ENCODE data around the gene UNC5B.
A peak's percentile ranks its signal among the peaks of the same experiment; 100 is the strongest.
"Not testable (repeated sequence)": the region's sequence is repeated elsewhere in the genome, so short reads cannot be mapped to it uniquely, and the experiment has no call there.

UNC5B gene

GRCh38 chr10:71269301-71270288, 57.2 kb downstream of the UNC5B start:
- DNase-seq, result peak; percentile 54
- Mint-ChIP-seq H3K27me3 (ENCODE audit: low read depth, poor library complexity) (peaks cover 5% of the 10 kb centered on the region), H3K4me3 (peak overlapping the region; percentile 52), H3K27ac (no peak overlapping the region), H3K4me1 (peaks cover 78% of the 10 kb centered on the region), H3K9me3 (no peaks in the 10 kb centered on the region), H3K36me3 (ENCODE audit: low read depth) (no peaks in the 10 kb centered on the region)
- TF ChIP-seq CTCF (IDR thresholded peaks at IDR 0.05), result no peak

- H3K27me3 Mint-ChIP-seq (ENCODE audit: low read depth, poor library complexity), result peaks cover 5% of the 10 kb centered on the region
- TF ChIP-seq CTCF (IDR thresholded peaks at IDR 0.05), result peak; percentile 48
- peaks cover 84% of the 10 kb centered on the region for H3K4me1 Mint-ChIP-seq
- no peaks in the 10 kb centered on the region for H3K9me3 Mint-ChIP-seq
- DNase-seq, result peak; percentile 63
- H3K4me3 Mint-ChIP-seq, result peak overlapping the region; percentile 8
- no peaks in the 10 kb centered on the region for H3K36me3 Mint-ChIP-seq (ENCODE audit: low read depth)
- peak overlapping the region; percentile 40 for H3K27ac Mint-ChIP-seq
These were observed 58.2 kb downstream of the UNC5B start for GRCh38 chr10:71270301-71271220.

GRCh38 chr10:71271662-71272055, 59.3 kb downstream of the UNC5B start:
- Mint-ChIP-seq H3K4me1 (peaks cover 73% of the 10 kb centered on the region), H3K4me3 (no peak overlapping the region), H3K27ac (peak overlapping the region; percentile 61), H3K27me3 (ENCODE audit: low read depth, poor library complexity) (peaks cover 2% of the 10 kb centered on the region), H3K9me3 (no peaks in the 10 kb centered on the region), H3K36me3 (ENCODE audit: low read depth) (no peaks in the 10 kb centered on the region)
- no peak for TF ChIP-seq CTCF (IDR thresholded peaks at IDR 0.05)
- no peak for DNase-seq

- H3K36me3 Mint-ChIP-seq (ENCODE audit: low read depth), result no peaks in the 10 kb centered on the region
- no peak overlapping the region for H3K4me3 Mint-ChIP-seq
- H3K27me3 Mint-ChIP-seq (ENCODE audit: low read depth, poor library complexity), result no peaks in the 10 kb centered on the region
- no peak overlapping the region for H3K27ac Mint-ChIP-seq
- DNase-seq, result no peak
- H3K4me1 Mint-ChIP-seq, result peaks cover 67% of the 10 kb centered on the region
- no peak for TF ChIP-seq CTCF (IDR thresholded peaks at IDR 0.05)
- no peaks in the 10 kb centered on the region for H3K9me3 Mint-ChIP-seq
These were observed 59.8 kb downstream of the UNC5B start for GRCh38 chr10:71272056-71272771.

- not testable (repeated sequence) for H3K27me3 Mint-ChIP-seq (ENCODE audit: low read depth, poor library complexity); DNase-seq; H3K4me3 Mint-ChIP-seq; H3K36me3 Mint-ChIP-seq (ENCODE audit: low read depth); H3K27ac Mint-ChIP-seq; H3K9me3 Mint-ChIP-seq
- H3K4me1 Mint-ChIP-seq, result peaks cover 68% of the 10 kb centered on the region
These were observed 60.6 kb downstream of the UNC5B start for GRCh38 chr10:71272974-71273373.

Measured in nephron progenitor cell (in vitro differentiated cells).